Ascending aorta (tissue), 2 donors: ENCODE results near the gene FAM174A. TPM values are rescaled to one million over a fixed set of nuclear protein-coding genes. Genes with fewer than 3 reads are reported as not detected.

Experiments used
- DNase-seq, 2 donors: peaks; one replicate each; pipeline ENCODE4 v3.0.0-alpha.2; 2019; ENCODE audit warnings: low spot score in 2 of 2
- H3K27ac ChIP-seq, 2 donors: fragments of 200-600 bp; sonication (generic); one replicate each; pipeline ENCODE4 v1.5.1; 2016 to 2017; ENCODE audit warnings: mild to moderate bottlenecking in 1 of 2
- H3K27me3 ChIP-seq: fragments of 200-600 bp; sonication (generic); one replicate; pipeline ENCODE4 v1.5.1; 2017
- H3K36me3 ChIP-seq, 2 donors: fragments of 200-600 bp; sonication (generic); one replicate each; pipeline ENCODE4 v1.5.1; 2016
- H3K4me1 ChIP-seq, 2 donors: fragments of 200-600 bp; sonication (generic); one replicate each; pipeline ENCODE4 v1.5.1; 2016 to 2017; ENCODE audit warnings: mild to moderate bottlenecking in 1 of 2
- H3K4me3 ChIP-seq, 2 donors: fragments of 200-600 bp; sonication (generic); one replicate each; pipeline ENCODE4 v1.5.1; 2016 to 2017; ENCODE audit warnings: mild to moderate bottlenecking in 1 of 2
- H3K9me3 ChIP-seq, 2 donors: fragments of 200-600 bp; sonication (generic); one replicate each; pipeline ENCODE4 v1.5.1; 2016
- intact Hi-C: fragments of 100-400 bp; cut with DNase I; formaldehyde crosslinking; loops from one replicate; pipeline ENCODE4 v1.15.1; 2023
- total RNA-seq: library from RNA; depleted of rRNA; stranded (reverse); fragments of >200 nt; gene quantifications from one replicate; pipeline ENCODE4 v1.1.0, GENCODE V29; 2016
- TF ChIP-seq, protein P1 (sequence below), 3 experiments: fragments of 200-600 bp in 2 of 3; fragments of 450-650 bp in 1 of 3; sonication (generic) in 2 of 3; IDR thresholded peaks; one replicate each; pipeline ENCODE4 v1.5.1; 2016 to 2019; ENCODE audit warnings: antibody characterized with exemption in 3 of 3, mild to moderate bottlenecking in 1 of 3, moderate library complexity in 1 of 3

The FAM174A gene
- total RNA-seq, 1 donor from 2014 or later = 38.5 TPM

DNA sequence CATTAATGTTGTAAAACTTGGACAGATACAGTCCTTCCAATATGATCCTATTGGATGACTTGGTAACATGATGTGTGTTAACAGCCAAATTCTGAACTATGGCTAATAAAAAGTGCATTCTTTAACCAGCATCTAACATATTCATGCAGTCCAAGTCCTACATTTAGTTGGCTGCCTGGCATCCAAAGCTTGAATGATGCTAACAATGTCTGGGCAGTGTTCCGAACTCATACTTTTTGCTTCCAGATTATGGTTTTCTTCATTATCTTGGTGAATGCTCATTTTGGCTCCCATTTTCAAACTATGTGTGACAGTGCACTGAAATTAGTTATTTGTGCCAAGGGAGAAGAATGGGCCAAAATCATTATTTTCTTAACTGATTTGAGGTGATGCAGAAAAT is 2.8 kb downstream of the FAM174A start:
- Histone ChIP-seq H3K27ac (no peak overlapping the region), H3K36me3 (no peaks in the 10 kb centered on the region), H3K4me1 (peaks cover 0 to 28% of the 10 kb centered on the region in 2 donors), H3K9me3 (no peaks in the 10 kb centered on the region), H3K27me3 (no peaks in the 10 kb centered on the region), H3K4me3 (peak overlapping the region in 1 of 2 donors; percentile 19)
- TF ChIP-seq, protein P1, sequence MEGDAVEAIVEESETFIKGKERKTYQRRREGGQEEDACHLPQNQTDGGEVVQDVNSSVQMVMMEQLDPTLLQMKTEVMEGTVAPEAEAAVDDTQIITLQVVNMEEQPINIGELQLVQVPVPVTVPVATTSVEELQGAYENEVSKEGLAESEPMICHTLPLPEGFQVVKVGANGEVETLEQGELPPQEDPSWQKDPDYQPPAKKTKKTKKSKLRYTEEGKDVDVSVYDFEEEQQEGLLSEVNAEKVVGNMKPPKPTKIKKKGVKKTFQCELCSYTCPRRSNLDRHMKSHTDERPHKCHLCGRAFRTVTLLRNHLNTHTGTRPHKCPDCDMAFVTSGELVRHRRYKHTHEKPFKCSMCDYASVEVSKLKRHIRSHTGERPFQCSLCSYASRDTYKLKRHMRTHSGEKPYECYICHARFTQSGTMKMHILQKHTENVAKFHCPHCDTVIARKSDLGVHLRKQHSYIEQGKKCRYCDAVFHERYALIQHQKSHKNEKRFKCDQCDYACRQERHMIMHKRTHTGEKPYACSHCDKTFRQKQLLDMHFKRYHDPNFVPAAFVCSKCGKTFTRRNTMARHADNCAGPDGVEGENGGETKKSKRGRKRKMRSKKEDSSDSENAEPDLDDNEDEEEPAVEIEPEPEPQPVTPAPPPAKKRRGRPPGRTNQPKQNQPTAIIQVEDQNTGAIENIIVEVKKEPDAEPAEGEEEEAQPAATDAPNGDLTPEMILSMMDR (IDR thresholded peaks at IDR 0.05) = no peak
- DNase-seq = no peak
- intact Hi-C loops = loop anchor here (10.0 kb wide), 1 partner anchor 1763 kb away; the partner anchor contains the start of gene RGMB

DNA sequence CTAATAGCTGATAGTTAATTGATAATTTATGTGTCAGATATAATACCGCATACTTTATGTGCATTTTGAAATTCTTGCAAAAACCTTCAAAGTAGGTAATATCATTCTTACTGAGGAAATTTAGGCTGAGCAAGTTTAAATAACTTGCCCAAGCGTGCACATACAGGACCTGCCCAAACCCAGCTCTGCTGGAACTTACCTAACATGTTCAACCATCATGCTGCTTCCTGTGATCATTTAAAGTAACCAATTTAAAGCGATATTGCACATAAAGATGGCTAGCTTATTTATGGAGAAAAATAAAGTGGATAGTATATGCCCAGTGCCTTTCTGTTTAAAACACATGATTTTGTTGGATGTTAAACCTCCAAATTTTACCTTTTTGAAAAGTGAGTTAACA is 4.3 kb downstream of the FAM174A start:
- no peaks in the 10 kb centered on the region for H3K27me3 ChIP-seq
- intact Hi-C loops = loop anchor here (10.0 kb wide), 1 partner anchor 1765 kb away; the partner anchor contains the start of gene RGMB
- no peak for DNase-seq
- no peaks in the 10 kb centered on the region for H3K9me3 ChIP-seq
- H3K27ac ChIP-seq = no peak overlapping the region
- H3K36me3 ChIP-seq = no peaks in the 10 kb centered on the region
- TF ChIP-seq, protein P1 (IDR thresholded peaks at IDR 0.05) = no peak
- no peak overlapping the region for H3K4me3 ChIP-seq
- H3K4me1 ChIP-seq = peaks cover 0 to 27% of the 10 kb centered on the region in 2 donors

DNA sequence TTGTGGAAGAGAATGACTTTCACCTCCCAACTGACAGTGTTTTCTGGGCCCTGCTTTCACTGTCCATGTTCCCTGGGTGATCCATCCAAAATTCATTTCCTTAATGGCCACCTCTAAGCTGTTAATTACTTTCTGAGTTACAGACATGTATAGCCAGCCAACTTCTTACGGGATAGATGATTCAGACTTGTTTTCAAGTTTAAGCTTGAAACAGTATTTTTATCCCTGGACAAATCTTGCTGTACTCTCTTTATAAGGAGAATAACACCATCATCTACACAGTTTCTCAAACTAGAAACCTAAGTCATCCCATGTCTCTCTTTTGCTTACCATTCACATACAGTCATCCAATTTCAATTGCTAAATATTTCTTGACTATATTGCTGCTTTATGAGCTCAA is 6.9 kb downstream of the FAM174A start:
- no peak overlapping the region for H3K4me3 ChIP-seq
- no peaks in the 10 kb centered on the region for H3K27me3 ChIP-seq
- H3K36me3 ChIP-seq = no peaks in the 10 kb centered on the region
- no peaks in the 10 kb centered on the region for H3K9me3 ChIP-seq
- DNase-seq = no peak
- peak overlapping the region in 1 of 2 donors; percentile 58 for H3K27ac ChIP-seq
- peaks cover 0 to 15% of the 10 kb centered on the region in 2 donors for H3K4me1 ChIP-seq
- intact Hi-C loops = no loop called here
- TF ChIP-seq, protein P1 (IDR thresholded peaks at IDR 0.05) = no peak

DNA sequence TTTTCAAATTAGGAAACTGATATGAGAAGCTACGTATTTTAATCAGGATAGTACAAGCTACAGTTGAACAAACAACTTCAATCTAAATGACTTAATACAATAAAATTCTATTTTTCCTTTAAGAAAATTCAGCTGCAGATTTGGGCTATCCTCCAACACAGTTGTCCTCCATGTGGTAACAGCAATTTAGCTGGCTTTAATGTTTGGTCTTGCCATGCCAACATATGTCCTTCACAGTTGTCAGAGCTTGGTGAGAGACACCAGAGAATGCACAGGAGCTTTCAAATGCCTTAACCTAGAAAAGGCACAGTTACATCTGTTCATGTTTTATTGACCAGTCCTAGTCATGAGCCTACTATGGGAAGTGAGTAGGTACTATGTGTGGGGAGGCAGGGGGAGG is 10.8 kb downstream of the FAM174A start:
- no peaks in the 10 kb centered on the region for H3K36me3 ChIP-seq
- no peaks in the 10 kb centered on the region for H3K9me3 ChIP-seq
- intact Hi-C loops = no loop called here
- no peak overlapping the region for H3K27ac ChIP-seq
- no peaks in the 10 kb centered on the region for H3K27me3 ChIP-seq
- H3K4me3 ChIP-seq = no peak overlapping the region
- TF ChIP-seq, protein P1 (IDR thresholded peaks at IDR 0.05) = no peak
- DNase-seq = no peak
- peaks cover 0 to 2% of the 10 kb centered on the region in 2 donors for H3K4me1 ChIP-seq

DNA sequence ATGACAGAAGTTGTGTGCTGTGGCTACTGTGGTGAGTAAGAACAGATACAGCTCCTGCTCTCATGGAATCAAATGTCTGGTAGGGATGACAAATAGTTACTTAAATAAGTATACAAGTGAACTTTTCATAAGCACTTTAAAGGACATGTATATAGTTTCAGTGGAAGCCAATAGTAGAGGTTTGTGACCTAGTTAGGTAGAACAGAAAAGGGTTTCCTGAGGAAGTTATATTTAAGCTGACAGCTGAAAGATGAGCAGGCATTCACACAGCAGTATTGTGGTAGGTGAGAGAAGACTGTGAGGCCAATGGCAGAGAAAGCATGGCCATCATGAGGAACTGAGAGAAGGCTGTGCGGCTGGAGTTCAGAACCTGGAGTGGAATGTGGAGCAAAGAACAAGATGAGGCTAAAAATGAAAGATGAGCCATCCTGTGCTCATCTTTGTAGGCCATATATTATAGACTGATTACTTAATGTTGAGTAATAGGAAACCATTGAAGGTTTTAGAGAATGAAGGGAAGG is 15.4 kb downstream of the FAM174A start:
- DNase-seq = no peak
- no peaks in the 10 kb centered on the region for H3K27me3 ChIP-seq
- no peak overlapping the region for H3K4me3 ChIP-seq
- no peaks in the 10 kb centered on the region for H3K4me1 ChIP-seq
- H3K36me3 ChIP-seq = no peaks in the 10 kb centered on the region
- no peaks in the 10 kb centered on the region for H3K9me3 ChIP-seq
- no peak overlapping the region for H3K27ac ChIP-seq
- intact Hi-C loops = no loop called here
- TF ChIP-seq, protein P1 (IDR thresholded peaks at IDR 0.05) = no peak

DNA sequence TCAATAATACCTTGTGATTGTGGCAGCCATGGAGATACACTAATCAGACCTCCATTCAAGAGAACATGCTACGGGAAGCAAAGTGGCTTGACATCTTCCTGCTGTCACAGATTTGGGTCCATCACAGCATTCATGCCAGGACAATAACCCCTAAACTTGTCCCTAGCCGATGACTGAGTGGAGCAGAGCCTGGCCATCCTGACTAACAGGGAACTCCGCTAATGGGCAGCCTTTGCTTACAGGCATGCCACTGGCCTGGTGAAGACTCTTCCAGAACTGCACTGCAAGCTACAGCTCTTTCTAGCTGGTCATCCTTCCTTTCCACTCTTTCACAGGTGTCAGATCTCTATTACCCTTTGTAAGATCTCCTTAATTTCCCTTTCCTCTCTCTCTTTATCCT is 16.0 kb downstream of the FAM174A start:
- no peak overlapping the region for H3K27ac ChIP-seq
- intact Hi-C loops = no loop called here
- no peaks in the 10 kb centered on the region for H3K27me3 ChIP-seq
- no peaks in the 10 kb centered on the region for H3K4me1 ChIP-seq
- H3K4me3 ChIP-seq = no peak overlapping the region
- no peak for DNase-seq
- TF ChIP-seq, protein P1 (IDR thresholded peaks at IDR 0.05) = no peak
- no peaks in the 10 kb centered on the region for H3K36me3 ChIP-seq
- H3K9me3 ChIP-seq = no peaks in the 10 kb centered on the region
